Type B pancreatic cell (in vitro differentiated cells): ENCODE results near the gene CNOT1. TPM values are rescaled to one million over a fixed set of nuclear protein-coding genes. Genes with fewer than 3 reads are reported as not detected.

ENCODE experiments used
- DNase-seq: peaks from one replicate; pipeline ENCODE4 v3.0.0; 2021; ENCODE audit warnings: mixed read lengths; ENCODE audit not compliant: unreplicated experiment; ENCODE audit errors: extremely low spot score
- H3K27ac Mint-ChIP-seq: 2 replicates; pipeline ENCODE4 v1.8.0; 2021; ENCODE audit warnings: mild to moderate bottlenecking, mixed read lengths
- H3K27me3 Mint-ChIP-seq: 2 replicates; pipeline ENCODE4 v1.8.0; 2021; ENCODE audit warnings: mixed read lengths
- H3K36me3 Mint-ChIP-seq: 2 replicates; pipeline ENCODE4 v1.8.0; 2021; ENCODE audit warnings: mixed read lengths
- H3K4me1 Mint-ChIP-seq: one replicate; pipeline ENCODE4 v1.8.0; 2021; ENCODE audit warnings: mixed read lengths; ENCODE audit not compliant: unreplicated experiment
- H3K4me3 Mint-ChIP-seq: 2 replicates; pipeline ENCODE4 v1.8.0; 2021; ENCODE audit warnings: mild to moderate bottlenecking, mixed read lengths
- H3K9me3 Mint-ChIP-seq: 2 replicates; pipeline ENCODE4 v1.8.0; 2021; ENCODE audit warnings: mixed read lengths
- CTCF ChIP-seq: fragments of 200-600 bp; sonication (generic); conservative IDR thresholded peaks from 2 replicates; pipeline ENCODE4 v1.5.0; 2021; ENCODE audit warnings: antibody characterized with exemption, mild to moderate bottlenecking
- total RNA-seq: library from RNA; stranded (reverse); gene quantifications from 2 replicates; pipeline ENCODE4 v1.2.1, GENCODE V29; 2021; ENCODE audit warnings: low replicate concordance

The CNOT1 gene
- total RNA-seq, 1 donor from 2014 or later, result 216 TPM

DNA sequence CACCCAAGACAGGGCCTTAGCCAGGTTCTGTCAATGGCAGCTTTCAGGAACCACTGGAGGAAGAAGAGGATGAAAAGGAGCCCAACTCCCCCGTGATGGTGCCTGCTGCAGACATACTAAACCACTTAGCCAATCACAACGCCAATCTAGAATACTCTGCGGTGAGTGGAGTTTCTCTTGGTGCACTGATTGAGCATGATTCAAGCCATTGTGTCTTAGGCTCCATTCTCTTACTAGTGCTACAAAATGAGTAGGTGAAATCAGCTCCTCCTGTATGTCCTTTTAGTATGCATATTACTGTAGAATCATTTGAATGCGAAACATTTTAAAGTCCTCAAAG is 112.9 kb downstream of the CNOT1 start:
- peaks cover 15% of the 10 kb centered on the region for H3K4me1 Mint-ChIP-seq
- TF ChIP-seq CTCF, result no peak
- DNase-seq, result no peak
- H3K36me3 Mint-ChIP-seq, result peaks cover 17% of the 10 kb centered on the region
- peak overlapping the region; percentile 84 for H3K27ac Mint-ChIP-seq
- no peaks in the 10 kb centered on the region for H3K9me3 Mint-ChIP-seq
- peak overlapping the region; percentile 81 for H3K4me3 Mint-ChIP-seq
- H3K27me3 Mint-ChIP-seq, result no peaks in the 10 kb centered on the region

DNA sequence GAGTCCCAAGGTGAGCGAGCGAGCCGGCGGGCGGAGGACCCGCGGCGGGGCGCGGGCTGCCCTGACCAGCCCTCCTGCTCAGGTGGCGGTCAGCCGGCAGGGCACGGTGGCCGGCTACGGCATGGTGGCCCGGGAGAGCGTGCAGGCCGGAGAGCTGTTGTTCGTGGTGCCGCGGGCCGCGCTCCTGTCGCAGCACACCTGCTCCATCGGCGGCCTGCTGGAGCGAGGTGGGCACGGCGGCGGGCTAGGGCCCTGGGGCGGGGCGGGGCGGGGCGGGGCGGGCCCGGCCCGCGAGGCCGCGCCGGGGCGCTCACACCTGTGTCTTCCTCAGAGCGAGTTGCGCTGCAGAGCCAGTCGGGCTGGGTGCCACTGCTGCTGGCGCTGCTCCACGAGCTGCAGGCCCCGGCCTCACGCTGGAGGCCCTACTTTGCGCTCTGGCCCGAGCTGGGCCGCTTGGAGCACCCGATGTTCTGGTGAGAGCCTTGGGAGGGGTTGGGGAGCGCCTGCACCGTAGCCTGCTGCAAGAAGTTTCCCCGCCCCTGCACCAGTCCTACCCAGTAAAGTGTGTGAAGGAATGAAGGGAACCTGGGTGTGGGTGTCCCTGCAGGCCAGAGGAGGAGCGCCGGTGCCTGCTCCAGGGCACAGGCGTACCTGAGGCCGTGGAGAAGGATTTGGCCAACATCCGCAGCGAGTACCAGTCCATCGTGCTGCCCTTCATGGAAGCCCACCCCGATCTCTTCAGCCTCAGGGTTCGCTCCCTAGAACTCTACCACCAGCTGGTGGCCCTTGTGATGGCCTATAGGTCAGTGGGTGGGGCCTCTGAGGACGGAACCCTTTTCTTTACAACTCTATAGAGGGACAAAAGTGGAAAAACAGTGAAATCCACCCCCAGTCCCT is 113.5 kb downstream of the CNOT1 start:
- DNase-seq, result no peak
- H3K27me3 Mint-ChIP-seq, result no peaks in the 10 kb centered on the region
- peaks cover 17% of the 10 kb centered on the region for H3K36me3 Mint-ChIP-seq
- no peaks in the 10 kb centered on the region for H3K9me3 Mint-ChIP-seq
- peak overlapping the region; percentile 96 for H3K27ac Mint-ChIP-seq
- peaks cover 15% of the 10 kb centered on the region for H3K4me1 Mint-ChIP-seq
- TF ChIP-seq CTCF, result peak; percentile 24
- peak overlapping the region; percentile 97 for H3K4me3 Mint-ChIP-seq

GRCh38 chr16:58515125-58515870 is 114.3 kb downstream of the CNOT1 start, which contains the start of gene SETD6:
SETD6 (plus strand) TSS chr16:58515517; CDS start chr16:58515538, 21 bp downstream.
- no peaks in the 10 kb centered on the region for H3K27me3 Mint-ChIP-seq
- H3K27ac Mint-ChIP-seq, result peak within 1 kb of the TSS; percentile 96
- peak; percentile 93 for DNase-seq
- H3K4me1 Mint-ChIP-seq, result peaks cover 15% of the 10 kb centered on the region
- peak within 1 kb of the TSS; percentile 97 for H3K4me3 Mint-ChIP-seq
- H3K9me3 Mint-ChIP-seq, result no peaks in the 10 kb centered on the region
- H3K36me3 Mint-ChIP-seq, result peaks cover 14% of the 10 kb centered on the region
- peak; percentile 62 for TF ChIP-seq CTCF

- Mint-ChIP-seq H3K27ac (peak overlapping the region; percentile 24), H3K27me3 (no peaks in the 10 kb centered on the region), H3K4me3 (peak overlapping the region; percentile 42), H3K9me3 (no peaks in the 10 kb centered on the region), H3K4me1 (peaks cover 15% of the 10 kb centered on the region), H3K36me3 (peaks cover 11% of the 10 kb centered on the region)
- no peak for DNase-seq
- no peak for TF ChIP-seq CTCF
Measured at GRCh38 chr16:58513874-58514273, 115.8 kb downstream of the CNOT1 start.

GRCh38 chr16:58511933-58512815 is 117.5 kb downstream of the CNOT1 start:
- Mint-ChIP-seq H3K4me1 (peaks cover 15% of the 10 kb centered on the region), H3K27ac (peak overlapping the region; percentile 41), H3K27me3 (no peaks in the 10 kb centered on the region), H3K36me3 (peaks cover 4% of the 10 kb centered on the region), H3K4me3 (peak overlapping the region; percentile 74), H3K9me3 (no peaks in the 10 kb centered on the region)
- DNase-seq, result peak; percentile 84
- peak; percentile 89 for TF ChIP-seq CTCF
